ENCODE data around the gene SLC6A5.

- TF ChIP-seq CTCF (IDR thresholded peaks at IDR 0.05) (no peak), POLR2A (IDR thresholded peaks at IDR 0.05) (no peak)
Observed at GRCh38 chr11:20632169-20632532, 32.7 kb downstream of the SLC6A5 start.

Data from body of pancreas (tissue), 4 donors.